GM12878 (cell line): Measurements from ENCODE around the gene MSL2. TPM values are rescaled to one million over a fixed set of nuclear protein-coding genes. Genes with fewer than 3 reads are reported as not detected.

Experiments
- ATAC-seq: fragments of 200-7000 bp; cut with Tn5 transposase; 3 replicates; pipeline ENCODE4 v1.9.1; 2020; ENCODE audit warnings: mild to moderate bottlenecking, moderate library complexity
- BruUV-seq: library from RNA; stranded (reverse); fragments of 400-500 nt; replicated peaks from 2 replicates; lab custom pipeline; 2021; lab: Mats Ljungman, UMichigan
- CTCF ChIA-PET: fragments of 300-600 bp; sonication (Branson Sonifier 250); formaldehyde crosslinking; extraction: SDS; loops from one replicate; lab custom pipeline; 2021; ENCODE audit warnings: inconsistent platforms; lab: Yijun Ruan, JAX
- POLR2A ChIA-PET: fragments of 350-600 bp; formaldehyde crosslinking; extraction: SDS; loops from one replicate; lab custom pipeline; 2021; ENCODE audit warnings: inconsistent platforms; lab: Charles Lee
- RAD21 ChIA-PET: fragments of 300-600 bp; sonication (Branson Sonifier 250); formaldehyde crosslinking; loops from one replicate; lab custom pipeline; 2023; ENCODE audit warnings: antibody characterized with exemption; ENCODE audit not compliant: unreplicated experiment; lab: Charles Lee
- SMC1A ChIA-PET: fragments of 300-600 bp; sonication (Branson Sonifier 250); formaldehyde crosslinking; loops from one replicate; lab custom pipeline; 2023; ENCODE audit not compliant: unreplicated experiment, uncharacterized antibody; lab: Charles Lee
- DNase-seq: peaks from one replicate; pipeline ENCODE4 v3.0.0-alpha.2; 2011; ENCODE audit warnings: low read depth, low spot score
- FAIRE-seq: peaks from 3 replicates; lab custom pipeline; 2011; peaks lifted over from hg19 to GRCh38; lab: Jason Lieb, UNC
- H2AFZ ChIP-seq: 2 replicates; pipeline ENCODE4 v1.6.0; 2011; ENCODE audit warnings: low read depth, low read length, control low read depth; ENCODE audit not compliant: control insufficient read depth
- H3K27ac ChIP-seq: 2 replicates; pipeline ENCODE4 v1.5.1; 2011; ENCODE audit warnings: control low read depth; ENCODE audit not compliant: control insufficient read depth, insufficient read depth
- H3K27me3 ChIP-seq, 2 experiments: replicated peaks in 1 of 2; 2 replicates each; pipeline versions ENCODE4 v1.6.0 to v1.6.1; 2011; ENCODE audit warnings: low read length in 1 of 2; ENCODE audit not compliant: control insufficient read depth in 2 of 2, insufficient read depth in 2 of 2
- H3K36me3 ChIP-seq, 2 experiments: 2 replicates each; pipeline ENCODE4 v1.5.1; 2011; ENCODE audit warnings: low read length in 1 of 2; ENCODE audit not compliant: control insufficient read depth in 2 of 2, insufficient read depth in 2 of 2
- H3K4me1 ChIP-seq: 2 replicates; pipeline ENCODE4 v1.6.1; 2011; ENCODE audit warnings: mild to moderate bottlenecking, low read length, moderate library complexity, mixed read lengths; ENCODE audit not compliant: control insufficient read depth, insufficient read depth
- H3K4me2 ChIP-seq: 2 replicates; pipeline ENCODE4 v1.6.0; 2011; ENCODE audit warnings: control low read depth; ENCODE audit not compliant: control insufficient read depth, insufficient read depth
- H3K4me3 ChIP-seq: fragments of 200-600 bp; sonication (generic); 2 replicates; pipeline ENCODE4 v1.5.1; 2016
- H3K79me2 ChIP-seq: 2 replicates; pipeline ENCODE4 v1.6.0; 2011; ENCODE audit warnings: low read length; ENCODE audit not compliant: control insufficient read depth, insufficient read depth
- H3K9ac ChIP-seq: 2 replicates; pipeline ENCODE4 v1.8.0; 2011; ENCODE audit warnings: low read length, control low read depth, mixed read lengths; ENCODE audit not compliant: control insufficient read depth, insufficient read depth
- H3K9me3 ChIP-seq: replicated peaks from 3 replicates; pipeline ENCODE4 v1.5.1; 2011; ENCODE audit warnings: mild to moderate bottlenecking, low read length; ENCODE audit not compliant: control insufficient read depth, insufficient read depth
- H4K20me1 ChIP-seq: 2 replicates; pipeline ENCODE4 v1.6.0; 2011; ENCODE audit not compliant: control insufficient read depth, insufficient read depth
- BCLAF1 ChIP-seq: fragments of 450-650 bp; IDR thresholded peaks from 2 replicates; pipeline ENCODE4 v1.6.1; 2017; ENCODE audit warnings: antibody characterized with exemption, mild to moderate bottlenecking, moderate library complexity
- CEBPZ ChIP-seq: fragments of 150-350 bp; IDR thresholded peaks from 2 replicates; pipeline ENCODE4 v1.6.1; 2016; ENCODE audit warnings: low read depth, low read length
- EED ChIP-seq: sonication (generic); IDR thresholded peaks from 2 replicates; pipeline ENCODE4 v1.6.1; 2016; ENCODE audit warnings: antibody characterized with exemption, low read depth
- EP300 ChIP-seq, 2 experiments: fragments of 150-350 bp in 1 of 2; IDR thresholded peaks; 2 replicates each; pipeline ENCODE4 v1.6.1; 2011 to 2012; ENCODE audit warnings: low read depth in 2 of 2, low read length in 2 of 2, borderline replicate concordance in 1 of 2, improper control_type of control experiment in 1 of 2, inconsistent platforms in 1 of 2; ENCODE audit not compliant: control insufficient read depth in 1 of 2
- RAD21 ChIP-seq: IDR thresholded peaks from 2 replicates; pipeline ENCODE4 v1.6.1; 2011; ENCODE audit warnings: mild to moderate bottlenecking, low read depth, low read length, moderate library complexity; ENCODE audit not compliant: insufficient read depth
- SP1 ChIP-seq: IDR thresholded peaks from one replicate; pipeline ENCODE4 v1.6.1; 2011; ENCODE audit warnings: low read depth, low read length
- TBL1XR1 ChIP-seq: IDR thresholded peaks from 2 replicates; pipeline ENCODE4 v1.6.1; 2012; ENCODE audit warnings: low read depth, low read length, improper control_type of control experiment
- WRNIP1 ChIP-seq: IDR thresholded peaks from 2 replicates; pipeline ENCODE4 v1.6.1; 2011; ENCODE audit warnings: low read depth, low read length, improper control_type of control experiment, borderline replicate concordance
- ZSCAN29 ChIP-seq: fragments of 450-650 bp; IDR thresholded peaks from 2 replicates; pipeline ENCODE4 v1.6.1; 2017; ENCODE audit warnings: mild to moderate bottlenecking, moderate library complexity
- WGBS: methylation state at CpG from one replicate; pipeline ENCODE4 v1.1.6; 2016; ENCODE audit warnings: low lambda C conversion rate; ENCODE audit not compliant: insufficient replicate concordance, insufficient coverage; ENCODE audit errors: missing lambda C conversion rate; 5-methylcytosine and 5-hydroxymethylcytosine counted together
- in situ Hi-C: fragments of 300-500 bp; cut with MboI; formaldehyde crosslinking; loops from 9 replicates; pipeline ENCODE4 v1.14.3; 2018; ENCODE audit warnings: mixed read lengths
- intact Hi-C: fragments of 100-400 bp; cut with micrococcal nuclease; formaldehyde crosslinking; loops from one replicate; pipeline ENCODE4 v1.14.2; 2022; ENCODE audit not compliant: unreplicated experiment
- polyA plus RNA-seq, 11 experiments: library from polyadenylated mRNA; depleted of rRNA in 4 of 11; unstranded in 6 of 11; stranded (reverse) in 5 of 11; fragments of >200 nt; fragmentation: Nextera tagmentation in 4 of 11; fragmentation: Illumina TruSeq in 1 of 11; extraction: Ambion mirVana in 4 of 11; extraction: Trizol in 1 of 11; gene quantifications; 1 replicate in 1 of 11; 2 replicates in 10 of 11; pipeline versions ENCODE4 v1.2.1 to v1.2.3, GENCODE V29; 2011 to 2016; ENCODE audit warnings: inconsistent platforms in 2 of 11, missing spikeins in 2 of 11, low read depth in 1 of 11
- total RNA-seq, 4 experiments: library from RNA; depleted of rRNA in 3 of 4; stranded (reverse); fragments of >200 nt in 3 of 4; fragmentation: Illumina TruSeq in 1 of 4; extraction: Trizol in 1 of 4; gene quantifications; 2 replicates each; pipeline versions ENCODE4 v1.2.1 to v1.2.3, GENCODE V29; 2013 to 2021
- TF ChIP-seq, protein P1 (sequence below): fragments of 450-650 bp; formaldehyde crosslinking; IDR thresholded peaks from 2 replicates; pipeline ENCODE4 v1.4.0; 2020; ENCODE audit warnings: mild to moderate bottlenecking, moderate library complexity

MSL2 gene
- total and polyA plus RNA-seq, 10 of the 15 experiments (the other 5 are each of a cell fraction or from before 2014, with no cell fraction given), result 3.5 to 31.7 (median 10.5) TPM

GRCh38 chr3:136152963-136153362 is 43.2 kb downstream of the MSL2 start (continued):
- TF ChIP-seq CEBPZ (no peak), WRNIP1 (no peak), RAD21 (no peak)

DNA sequence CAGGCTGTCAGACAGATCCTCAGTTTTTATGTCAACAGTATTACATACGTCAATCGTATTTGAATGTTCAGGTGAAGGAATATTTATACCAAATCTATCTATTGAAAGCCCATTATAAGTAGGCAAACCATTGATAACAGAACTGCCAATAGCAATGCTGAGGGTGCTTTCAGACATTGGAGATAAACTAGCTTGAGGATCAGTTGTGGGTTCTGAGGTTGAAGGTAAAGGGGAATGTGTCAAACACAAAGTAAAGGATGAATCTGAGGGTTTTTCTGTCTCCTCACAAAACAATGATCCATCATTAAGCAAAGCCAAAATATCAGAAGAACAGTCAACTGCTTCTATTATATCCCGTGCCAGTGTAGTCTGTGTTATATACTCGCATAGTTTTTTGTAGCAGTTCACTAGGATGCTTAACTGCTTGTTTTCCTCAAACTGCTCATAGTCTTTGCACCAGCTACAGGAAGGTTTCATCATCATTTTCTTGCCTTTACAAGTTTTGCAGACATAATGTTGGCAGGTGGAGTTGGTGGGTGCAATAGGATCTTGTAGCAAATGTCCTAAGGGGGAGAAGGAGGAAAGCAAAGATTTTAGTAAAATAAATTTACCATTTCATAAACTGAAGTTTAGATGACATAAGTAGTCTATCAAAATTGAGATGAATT is 43.8 kb downstream of the MSL2 start:
- H4K20me1 ChIP-seq, result peaks cover 6% of the 10 kb centered on the region; the same call in 1 of the 2 replicates
- FAIRE-seq (no peak), DNase-seq (no peak), ATAC-seq (no peak)
- H3K36me3 ChIP-seq, result peaks cover 0 to 26% of the 10 kb centered on the region in 2 experiments; a peak in 3 of 4 replicates
- ChIA-PET POLR2A (no interaction called here), CTCF (no interaction called here), RAD21 (no interaction called here), SMC1A (no interaction called here)
- WGBS, result 99% methylated on average over 4 of the region's 4 CpGs
- no peak overlapping the region for H3K27ac ChIP-seq
- H3K4me3 ChIP-seq, result no peak overlapping the region
- H3K79me2 ChIP-seq, result peaks cover 66% of the 10 kb centered on the region
- no TSS peak for BruUV-seq
- H3K9ac ChIP-seq, result no peak overlapping the region
- intact Hi-C loops, result no loop called here
- no peaks in the 10 kb centered on the region for H3K4me1 ChIP-seq
- no peak overlapping the region for H3K4me2 ChIP-seq
- no peak overlapping the region for H2AFZ ChIP-seq
- H3K9me3 ChIP-seq, result no peaks in the 10 kb centered on the region
- no peaks in the 10 kb centered on the region for H3K27me3 ChIP-seq
- in situ Hi-C loops, result no loop called here
- TF ChIP-seq BCLAF1 (no peak), EED (no peak), TBL1XR1 (no peak), SP1 (no peak), ZSCAN29 (no peak), EP300 (IDR thresholded peaks at IDR 0.05; ENCODE audit: borderline replicate concordance in 1 of 2, control insufficient read depth in 1 of 2, low read depth in 2 of 2, low read length in 2 of 2) (no peak)
- TF ChIP-seq, protein P1, sequence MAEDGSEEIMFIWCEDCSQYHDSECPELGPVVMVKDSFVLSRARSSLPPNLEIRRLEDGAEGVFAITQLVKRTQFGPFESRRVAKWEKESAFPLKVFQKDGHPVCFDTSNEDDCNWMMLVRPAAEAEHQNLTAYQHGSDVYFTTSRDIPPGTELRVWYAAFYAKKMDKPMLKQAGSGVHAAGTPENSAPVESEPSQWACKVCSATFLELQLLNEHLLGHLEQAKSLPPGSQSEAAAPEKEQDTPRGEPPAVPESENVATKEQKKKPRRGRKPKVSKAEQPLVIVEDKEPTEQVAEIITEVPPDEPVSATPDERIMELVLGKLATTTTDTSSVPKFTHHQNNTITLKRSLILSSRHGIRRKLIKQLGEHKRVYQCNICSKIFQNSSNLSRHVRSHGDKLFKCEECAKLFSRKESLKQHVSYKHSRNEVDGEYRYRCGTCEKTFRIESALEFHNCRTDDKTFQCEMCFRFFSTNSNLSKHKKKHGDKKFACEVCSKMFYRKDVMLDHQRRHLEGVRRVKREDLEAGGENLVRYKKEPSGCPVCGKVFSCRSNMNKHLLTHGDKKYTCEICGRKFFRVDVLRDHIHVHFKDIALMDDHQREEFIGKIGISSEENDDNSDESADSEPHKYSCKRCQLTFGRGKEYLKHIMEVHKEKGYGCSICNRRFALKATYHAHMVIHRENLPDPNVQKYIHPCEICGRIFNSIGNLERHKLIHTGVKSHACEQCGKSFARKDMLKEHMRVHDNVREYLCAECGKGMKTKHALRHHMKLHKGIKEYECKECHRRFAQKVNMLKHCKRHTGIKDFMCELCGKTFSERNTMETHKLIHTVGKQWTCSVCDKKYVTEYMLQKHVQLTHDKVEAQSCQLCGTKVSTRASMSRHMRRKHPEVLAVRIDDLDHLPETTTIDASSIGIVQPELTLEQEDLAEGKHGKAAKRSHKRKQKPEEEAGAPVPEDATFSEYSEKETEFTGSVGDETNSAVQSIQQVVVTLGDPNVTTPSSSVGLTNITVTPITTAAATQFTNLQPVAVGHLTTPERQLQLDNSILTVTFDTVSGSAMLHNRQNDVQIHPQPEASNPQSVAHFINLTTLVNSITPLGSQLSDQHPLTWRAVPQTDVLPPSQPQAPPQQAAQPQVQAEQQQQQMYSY (CRISPR knock-in tag), result no peak
